K562 (cell line): ENCODE results near the gene ADAT3. TPM values are rescaled to one million over a fixed set of nuclear protein-coding genes. Genes with fewer than 3 reads are reported as not detected.

Experiments used
- ADNP ChIP-seq: fragments of 200-800 bp; sonication (Bioruptor generic); IDR thresholded peaks from 2 replicates; pipeline ENCODE4 v1.6.1; 2016; ENCODE audit warnings: missing genetic modification characterization, missing compliant biosample characterization
- BMI1 ChIP-seq: fragments of 150-350 bp; IDR thresholded peaks from 2 replicates; pipeline ENCODE4 v1.6.1; 2014; ENCODE audit warnings: low read length
- BRF1 ChIP-seq: IDR thresholded peaks from 3 replicates; pipeline ENCODE4 v1.6.1; 2011; ENCODE audit warnings: borderline replicate concordance, mild to moderate bottlenecking; ENCODE audit not compliant: insufficient read length; ENCODE audit errors: extremely low read depth
- DACH1 ChIP-seq: fragments of 450-650 bp; IDR thresholded peaks from 2 replicates; pipeline ENCODE4 v1.6.1; 2018; ENCODE audit not compliant: partially characterized antibody
- DPF2 ChIP-seq: fragments of 450-650 bp; IDR thresholded peaks from 2 replicates; pipeline ENCODE4 v1.6.1; 2016
- EP400 ChIP-seq: fragments of 450-650 bp; IDR thresholded peaks from 2 replicates; pipeline ENCODE4 v1.6.1; 2017; ENCODE audit warnings: antibody characterized with exemption, mild to moderate bottlenecking, moderate library complexity
- FOXP1 ChIP-seq: sonication (generic); formaldehyde crosslinking; IDR thresholded peaks from 2 replicates; pipeline ENCODE4 v1.8.0; 2022; ENCODE audit warnings: mild to moderate bottlenecking, missing genetic modification reagents
- HES1 ChIP-seq: fragments of 450-650 bp; IDR thresholded peaks from 2 replicates; pipeline ENCODE4 v1.6.1; 2016; ENCODE audit warnings: low read depth, mild to moderate bottlenecking, moderate library complexity
- HMG20A ChIP-seq: fragments of 450-650 bp; formaldehyde crosslinking; conservative IDR thresholded peaks from 2 replicates; pipeline ENCODE4 v1.4.0; 2020; ENCODE audit warnings: mild to moderate bottlenecking, mixed read lengths
- HNRNPLL ChIP-seq: fragments of 200-400 bp; formaldehyde crosslinking; IDR thresholded peaks from 2 replicates; pipeline ENCODE4 v1.6.1; 2017; ENCODE audit warnings: low read length, low read depth, mild to moderate bottlenecking; ENCODE audit not compliant: poor library complexity, severe bottlenecking
- KDM2B ChIP-seq: fragments of 250-450 bp; sonication (Bioruptor Pico); IDR thresholded peaks from 2 replicates; pipeline ENCODE4 v1.8.0; 2021; ENCODE audit warnings: mild to moderate bottlenecking, moderate library complexity
- NR1H2 ChIP-seq: sonication (generic); formaldehyde crosslinking; IDR thresholded peaks from 2 replicates; pipeline ENCODE4 v1.4.0; 2020; ENCODE audit warnings: mild to moderate bottlenecking, missing genetic modification reagents
- NR2C1 ChIP-seq, 2 experiments: fragments of 450-650 bp; IDR thresholded peaks; 2 replicates each; pipeline ENCODE4 v1.6.1; 2017; ENCODE audit warnings: mild to moderate bottlenecking in 2 of 2, antibody characterized with exemption in 1 of 2, inconsistent platforms in 1 of 2, missing compliant biosample characterization in 1 of 2, missing genetic modification characterization in 1 of 2
- NRF1 ChIP-seq, 2 experiments: fragments of 450-650 bp; IDR thresholded peaks in 1 of 2; conservative IDR thresholded peaks in 1 of 2; 2 replicates each; pipeline ENCODE4 v1.6.1; 2014; ENCODE audit warnings: mild to moderate bottlenecking in 2 of 2
- RAD21 ChIP-seq, 2 experiments: fragments of 250-450 bp in 1 of 2; fragments of 450-650 bp in 1 of 2; sonication (Bioruptor Pico) in 1 of 2; formaldehyde crosslinking in 1 of 2; IDR thresholded peaks in 1 of 2; conservative IDR thresholded peaks in 1 of 2; 2 replicates each; pipeline versions ENCODE4 v1.4.0 to v1.8.0; 2020 to 2022; ENCODE audit warnings: mild to moderate bottlenecking in 2 of 2, moderate library complexity in 1 of 2
- RBFOX2 ChIP-seq: fragments of 200-400 bp; formaldehyde crosslinking; IDR thresholded peaks from 2 replicates; pipeline ENCODE4 v1.6.1; 2017; ENCODE audit warnings: low read depth, mild to moderate bottlenecking, low read length, moderate library complexity
- SMARCA4 ChIP-seq: fragments of 450-650 bp; IDR thresholded peaks from 2 replicates; pipeline ENCODE4 v1.6.1; 2016
- ZNF263 ChIP-seq: sonication (generic); formaldehyde crosslinking; IDR thresholded peaks from 2 replicates; pipeline ENCODE4 v1.8.0; 2022; ENCODE audit warnings: mild to moderate bottlenecking, missing genetic modification reagents, borderline replicate concordance
- polyA plus RNA-seq, 8 experiments: library from polyadenylated mRNA; depleted of rRNA in 4 of 8; stranded (reverse) in 5 of 8; unstranded in 3 of 8; fragments of >200 nt; fragmentation: Nextera tagmentation in 2 of 8; fragmentation: Illumina TruSeq in 1 of 8; extraction: Ambion mirVana in 2 of 8; extraction: Trizol in 1 of 8; gene quantifications; 2 replicates each; pipeline versions ENCODE4 v1.2.1 to v1.2.3, GENCODE V29; 2011 to 2014; ENCODE audit warnings: inconsistent platforms in 1 of 8, missing spikeins in 1 of 8
- total RNA-seq, 7 experiments: library from RNA; depleted of rRNA in 6 of 7; stranded (reverse); fragments of >200 nt in 6 of 7; fragmentation: Illumina TruSeq in 2 of 7; extraction: Trizol in 2 of 7; gene quantifications; 2 replicates each; pipeline versions ENCODE4 v1.2.1 to v1.2.3, GENCODE V29; 2011 to 2021; ENCODE audit warnings: low replicate concordance in 1 of 7
- TF ChIP-seq, protein P1 (sequence below), 3 experiments: fragments of 200-800 bp in 1 of 3; fragments of 250-450 bp in 1 of 3; fragments of 450-650 bp in 1 of 3; sonication (Bioruptor Pico) in 1 of 3; sonication (Bioruptor generic) in 1 of 3; formaldehyde crosslinking in 1 of 3; IDR thresholded peaks; 2 replicates each; pipeline versions ENCODE4 v1.6.1 to v1.8.0; 2016 to 2022; ENCODE audit warnings: mild to moderate bottlenecking in 2 of 3, missing genetic modification characterization in 2 of 3, missing compliant biosample characterization in 1 of 3, moderate library complexity in 1 of 3
- TF ChIP-seq, protein P2 (sequence below): fragments of 250-450 bp; sonication (Bioruptor Pico); IDR thresholded peaks from 2 replicates; pipeline ENCODE4 v1.6.1; 2021; ENCODE audit warnings: mild to moderate bottlenecking
- TF ChIP-seq, protein P3 (sequence below): fragments of 200-800 bp; sonication (Bioruptor generic); IDR thresholded peaks from 2 replicates; pipeline ENCODE4 v1.6.1; 2017; ENCODE audit warnings: missing genetic modification characterization, missing compliant biosample characterization

ADAT3 gene
- total and polyA plus RNA-seq, 9 of the 15 experiments (the other 6 are each of a cell fraction or from before 2014, with no cell fraction given) = 0.67 to 15.6 (median 7.8) TPM; not detected in 4

DNA sequence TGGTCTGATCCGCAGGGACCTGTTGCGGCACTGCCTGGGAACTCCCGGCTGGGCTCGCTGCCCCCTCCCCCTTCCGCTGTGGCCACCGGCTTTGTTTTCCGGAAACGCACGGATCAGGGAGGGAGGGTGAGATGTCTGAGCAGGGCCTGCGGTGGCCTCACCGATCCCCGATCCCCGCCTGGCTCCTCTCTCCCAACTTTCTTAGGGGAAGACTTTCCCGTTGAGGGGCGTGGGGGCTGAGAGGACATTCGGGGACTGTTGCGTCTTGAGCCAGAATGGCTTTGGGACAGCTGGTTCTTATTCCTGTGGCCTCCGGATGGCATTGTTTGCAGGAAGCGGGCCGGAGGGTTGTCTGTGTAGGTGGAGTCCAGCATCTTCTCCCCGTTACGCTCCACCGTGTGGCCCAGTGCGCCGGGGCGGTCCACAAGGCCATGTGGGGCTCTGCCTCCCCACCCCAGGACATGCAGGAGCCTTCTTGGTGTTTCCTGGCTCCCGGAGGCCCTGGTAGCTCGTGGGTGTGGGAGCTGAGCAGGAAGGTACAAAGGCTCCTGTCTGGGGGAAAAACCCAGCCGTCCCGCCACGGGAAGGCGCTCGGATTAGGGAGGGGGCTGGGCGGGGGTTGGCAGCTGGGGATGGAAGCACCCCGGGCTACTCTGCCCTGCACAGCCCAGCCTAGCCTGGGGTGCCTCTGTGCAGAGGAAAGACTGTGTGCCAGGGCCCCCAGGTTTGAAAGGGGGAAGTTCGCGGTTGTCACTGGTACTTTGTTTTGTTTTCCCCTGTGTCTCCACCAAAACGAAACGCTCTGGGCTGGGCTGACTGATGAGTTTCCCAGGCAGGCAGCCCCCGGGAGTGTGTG lies 37.1 kb downstream of the ADAT3 start (continued):
- TF ChIP-seq, protein P1, sequence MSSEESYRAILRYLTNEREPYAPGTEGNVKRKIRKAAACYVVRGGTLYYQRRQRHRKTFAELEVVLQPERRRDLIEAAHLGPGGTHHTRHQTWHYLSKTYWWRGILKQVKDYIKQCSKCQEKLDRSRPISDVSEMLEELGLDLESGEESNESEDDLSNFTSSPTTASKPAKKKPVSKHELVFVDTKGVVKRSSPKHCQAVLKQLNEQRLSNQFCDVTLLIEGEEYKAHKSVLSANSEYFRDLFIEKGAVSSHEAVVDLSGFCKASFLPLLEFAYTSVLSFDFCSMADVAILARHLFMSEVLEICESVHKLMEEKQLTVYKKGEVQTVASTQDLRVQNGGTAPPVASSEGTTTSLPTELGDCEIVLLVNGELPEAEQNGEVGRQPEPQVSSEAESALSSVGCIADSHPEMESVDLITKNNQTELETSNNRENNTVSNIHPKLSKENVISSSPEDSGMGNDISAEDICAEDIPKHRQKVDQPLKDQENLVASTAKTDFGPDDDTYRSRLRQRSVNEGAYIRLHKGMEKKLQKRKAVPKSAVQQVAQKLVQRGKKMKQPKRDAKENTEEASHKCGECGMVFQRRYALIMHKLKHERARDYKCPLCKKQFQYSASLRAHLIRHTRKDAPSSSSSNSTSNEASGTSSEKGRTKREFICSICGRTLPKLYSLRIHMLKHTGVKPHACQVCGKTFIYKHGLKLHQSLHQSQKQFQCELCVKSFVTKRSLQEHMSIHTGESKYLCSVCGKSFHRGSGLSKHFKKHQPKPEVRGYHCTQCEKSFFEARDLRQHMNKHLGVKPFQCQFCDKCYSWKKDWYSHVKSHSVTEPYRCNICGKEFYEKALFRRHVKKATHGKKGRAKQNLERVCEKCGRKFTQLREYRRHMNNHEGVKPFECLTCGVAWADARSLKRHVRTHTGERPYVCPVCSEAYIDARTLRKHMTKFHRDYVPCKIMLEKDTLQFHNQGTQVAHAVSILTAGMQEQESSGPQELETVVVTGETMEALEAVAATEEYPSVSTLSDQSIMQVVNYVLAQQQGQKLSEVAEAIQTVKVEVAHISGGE (CRISPR knock-in tag; IDR thresholded peaks at IDR 0.05) = peak in 1 of 3 experiments; percentile 87; a peak in 2 of 6 replicates
- TF ChIP-seq RBFOX2 (peak; percentile 64), ZNF263 (CRISPR knock-in tag) (0 out of 2 replicates have a peak, but pooled peaks have one; percentile 44), EP400 (peak; percentile 63; the same call in 1 of the 2 replicates), NR1H2 (no peak), NRF1 (conservative IDR thresholded peaks at IDR 0.05 in 1 of 2, IDR thresholded peaks at IDR 0.05 in 1 of 2) (peak; percentile 40 to 42; a peak in 2 of 4 replicates), KDM2B (CRISPR knock-in tag) (no peak), FOXP1 (CRISPR knock-in tag) (no peak), SMARCA4 (no peak; the same call in 1 of the 2 replicates), ADNP (tag) (no peak), RAD21 (CRISPR knock-in tag; conservative IDR thresholded peaks at IDR 0.05 in 1 of 2, IDR thresholded peaks at IDR 0.05 in 1 of 2) (no peak), HES1 (no peak), HNRNPLL (peak; percentile 85), HMG20A (no peak), BRF1 (no peak), BMI1 (no peak), DACH1 (no peak), DPF2 (peak; percentile 16; the same call in 1 of the 2 replicates), NR2C1 (IDR thresholded peaks at IDR 0.05) (no peak), NR2C1 (tag; IDR thresholded peaks at IDR 0.05) (no peak)
- TF ChIP-seq, protein P2, sequence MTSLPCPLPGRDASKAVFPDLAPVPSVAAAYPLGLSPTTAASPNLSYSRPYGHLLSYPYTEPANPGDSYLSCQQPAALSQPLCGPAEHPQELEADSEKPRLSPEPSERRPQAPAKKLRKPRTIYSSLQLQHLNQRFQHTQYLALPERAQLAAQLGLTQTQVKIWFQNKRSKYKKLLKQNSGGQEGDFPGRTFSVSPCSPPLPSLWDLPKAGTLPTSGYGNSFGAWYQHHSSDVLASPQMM = no peak
- TF ChIP-seq, protein P3, sequence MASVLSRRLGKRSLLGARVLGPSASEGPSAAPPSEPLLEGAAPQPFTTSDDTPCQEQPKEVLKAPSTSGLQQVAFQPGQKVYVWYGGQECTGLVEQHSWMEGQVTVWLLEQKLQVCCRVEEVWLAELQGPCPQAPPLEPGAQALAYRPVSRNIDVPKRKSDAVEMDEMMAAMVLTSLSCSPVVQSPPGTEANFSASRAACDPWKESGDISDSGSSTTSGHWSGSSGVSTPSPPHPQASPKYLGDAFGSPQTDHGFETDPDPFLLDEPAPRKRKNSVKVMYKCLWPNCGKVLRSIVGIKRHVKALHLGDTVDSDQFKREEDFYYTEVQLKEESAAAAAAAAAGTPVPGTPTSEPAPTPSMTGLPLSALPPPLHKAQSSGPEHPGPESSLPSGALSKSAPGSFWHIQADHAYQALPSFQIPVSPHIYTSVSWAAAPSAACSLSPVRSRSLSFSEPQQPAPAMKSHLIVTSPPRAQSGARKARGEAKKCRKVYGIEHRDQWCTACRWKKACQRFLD (CRISPR knock-in tag) = no peak
